ENCODE data around the gene RAET1G. TPM values are rescaled to one million over a fixed set of nuclear protein-coding genes. Genes with fewer than 3 reads are reported as not detected.

RAET1G gene
- total RNA-seq, 2 donors from 2014 or later = not detected

GRCh38 chr6:149904661-149905370 lies 18.1 kb downstream of the RAET1G start:
- Mint-ChIP-seq H3K4me1 (no peaks in the 10 kb centered on the region), H3K9me3 (no peaks in the 10 kb centered on the region), H3K27me3 (peaks cover 3% of the 10 kb centered on the region), H3K27ac (no peak overlapping the region), H3K4me3 (no peak overlapping the region), H3K36me3 (ENCODE audit: low read depth) (no peaks in the 10 kb centered on the region)
- ATAC-seq (replicated peaks) = no peak

GRCh38 chr6:149903938-149904611 lies 18.8 kb downstream of the RAET1G start:
- Mint-ChIP-seq H3K9me3 (no peaks in the 10 kb centered on the region), H3K27ac (no peak overlapping the region), H3K4me1 (no peaks in the 10 kb centered on the region), H3K36me3 (ENCODE audit: low read depth) (no peaks in the 10 kb centered on the region), H3K4me3 (no peak overlapping the region), H3K27me3 (peaks cover 3% of the 10 kb centered on the region)
- ATAC-seq (replicated peaks) = no peak

- no peaks in the 10 kb centered on the region for H3K36me3 Mint-ChIP-seq (ENCODE audit: low read depth)
- peaks cover 3% of the 10 kb centered on the region for H3K27me3 Mint-ChIP-seq
- H3K27ac Mint-ChIP-seq = peak overlapping the region; percentile 46
- ATAC-seq (replicated peaks) = no peak
- peaks cover 2% of the 10 kb centered on the region for H3K4me1 Mint-ChIP-seq
- H3K4me3 Mint-ChIP-seq = no peak overlapping the region
- no peaks in the 10 kb centered on the region for H3K9me3 Mint-ChIP-seq
Observed at GRCh38 chr6:149901444-149902140, 21.3 kb downstream of the RAET1G start.

GRCh38 chr6:149900620-149901443 lies 22.1 kb downstream of the RAET1G start:
- Mint-ChIP-seq H3K4me1 (peaks cover 10% of the 10 kb centered on the region), H3K27ac (no peak overlapping the region), H3K4me3 (no peak overlapping the region), H3K36me3 (ENCODE audit: low read depth) (no peaks in the 10 kb centered on the region), H3K9me3 (no peaks in the 10 kb centered on the region), H3K27me3 (peaks cover 3% of the 10 kb centered on the region)
- ATAC-seq (replicated peaks) = no peak

- no peaks in the 10 kb centered on the region for H3K9me3 Mint-ChIP-seq
- no peak overlapping the region for H3K4me3 Mint-ChIP-seq
- H3K4me1 Mint-ChIP-seq = peaks cover 14% of the 10 kb centered on the region
- H3K27ac Mint-ChIP-seq = no peak overlapping the region
- H3K36me3 Mint-ChIP-seq (ENCODE audit: low read depth) = no peaks in the 10 kb centered on the region
- ATAC-seq (replicated peaks) = no peak
- H3K27me3 Mint-ChIP-seq = peaks cover 3% of the 10 kb centered on the region
Observed at GRCh38 chr6:149899926-149900619, 22.8 kb downstream of the RAET1G start.

- no peaks in the 10 kb centered on the region for H3K9me3 Mint-ChIP-seq
- no peak overlapping the region for H3K4me3 Mint-ChIP-seq
- no peak overlapping the region for H3K27ac Mint-ChIP-seq
- H3K4me1 Mint-ChIP-seq = peaks cover 14% of the 10 kb centered on the region
- H3K27me3 Mint-ChIP-seq = peaks cover 3% of the 10 kb centered on the region
- no peak for ATAC-seq (replicated peaks)
- H3K36me3 Mint-ChIP-seq (ENCODE audit: low read depth) = no peaks in the 10 kb centered on the region
Observed at GRCh38 chr6:149899486-149899885, 23.4 kb downstream of the RAET1G start.

GRCh38 chr6:149898966-149899365 lies 24.0 kb downstream of the RAET1G start:
- no peak for ATAC-seq (replicated peaks)
- Mint-ChIP-seq H3K9me3 (no peaks in the 10 kb centered on the region), H3K4me3 (no peak overlapping the region), H3K27ac (peak overlapping the region; percentile 9), H3K36me3 (ENCODE audit: low read depth) (no peaks in the 10 kb centered on the region), H3K27me3 (peaks cover 3% of the 10 kb centered on the region), H3K4me1 (peaks cover 14% of the 10 kb centered on the region)

- peaks cover 3% of the 10 kb centered on the region for H3K27me3 Mint-ChIP-seq
- H3K9me3 Mint-ChIP-seq = no peaks in the 10 kb centered on the region
- H3K4me3 Mint-ChIP-seq = peak within 1 kb of the TSS; percentile 79
- no peaks in the 10 kb centered on the region for H3K36me3 Mint-ChIP-seq (ENCODE audit: low read depth)
- ATAC-seq (replicated peaks) = no peak
- H3K27ac Mint-ChIP-seq = peak within 1 kb of the TSS; percentile 86
- peaks cover 14% of the 10 kb centered on the region for H3K4me1 Mint-ChIP-seq
Observed at GRCh38 chr6:149897855-149898744, 24.8 kb downstream of the RAET1G start, which contains the start of gene RAET1E. TSS of gene RAET1E (minus strand) at chr6:149898113. CDS start at chr6:149890901, 7,212 bp downstream.

GRCh38 chr6:149897015-149897697 lies 25.8 kb downstream of the RAET1G start:
- Mint-ChIP-seq H3K27ac (peak overlapping the region; percentile 86), H3K27me3 (no peaks in the 10 kb centered on the region), H3K4me1 (peaks cover 14% of the 10 kb centered on the region)

GRCh38 chr6:149896491-149896890 lies 26.4 kb downstream of the RAET1G start:
- ATAC-seq (replicated peaks) = peak; percentile 65

More at GRCh38 chr6:149897015-149897697, 25.8 kb downstream of the RAET1G start:
- H3K9me3 Mint-ChIP-seq = no peaks in the 10 kb centered on the region
- no peak for ATAC-seq (replicated peaks)
- H3K4me3 Mint-ChIP-seq = peak overlapping the region; percentile 79
- H3K36me3 Mint-ChIP-seq (ENCODE audit: low read depth) = no peaks in the 10 kb centered on the region

GRCh38 chr6:149895833-149896271 lies 27.1 kb downstream of the RAET1G start:
- Mint-ChIP-seq H3K36me3 (ENCODE audit: low read depth) (no peaks in the 10 kb centered on the region), H3K27ac (peak overlapping the region; percentile 86), H3K4me3 (peak overlapping the region; percentile 79), H3K27me3 (no peaks in the 10 kb centered on the region), H3K4me1 (peaks cover 14% of the 10 kb centered on the region), H3K9me3 (no peaks in the 10 kb centered on the region)
- peak; percentile 95 for ATAC-seq (replicated peaks)

More at GRCh38 chr6:149896491-149896890, 26.4 kb downstream of the RAET1G start:
- Mint-ChIP-seq H3K36me3 (ENCODE audit: low read depth) (no peaks in the 10 kb centered on the region), H3K27me3 (no peaks in the 10 kb centered on the region), H3K9me3 (no peaks in the 10 kb centered on the region), H3K4me1 (peaks cover 14% of the 10 kb centered on the region), H3K4me3 (peak overlapping the region; percentile 79), H3K27ac (peak overlapping the region; percentile 86)

GRCh38 chr6:149895048-149895590 lies 27.8 kb downstream of the RAET1G start:
- peak overlapping the region; percentile 86 for H3K27ac Mint-ChIP-seq
- no peaks in the 10 kb centered on the region for H3K27me3 Mint-ChIP-seq
- no peak for ATAC-seq (replicated peaks)
- peaks cover 14% of the 10 kb centered on the region for H3K4me1 Mint-ChIP-seq
- H3K4me3 Mint-ChIP-seq = peak overlapping the region; percentile 79
- no peaks in the 10 kb centered on the region for H3K9me3 Mint-ChIP-seq
- H3K36me3 Mint-ChIP-seq (ENCODE audit: low read depth) = no peaks in the 10 kb centered on the region
